GM21526 (cell line): ENCODE measurements around the gene ERGIC1.
"Not testable (repeated sequence)": the region's sequence is repeated elsewhere in the genome, so short reads cannot be mapped to it uniquely, and the experiment has no call there.

Experiments
- ATAC-seq: cut with Tn5 transposase; IDR thresholded peaks from one replicate; pipeline ENCODE4 v1.9.1; 2021; ENCODE audit warnings: moderate library complexity; ENCODE audit not compliant: unreplicated experiment, low FRiP score

The ERGIC1 gene

GRCh38 chr5:172845154-172845553 lies 11.1 kb downstream of the ERGIC1 start:
- no peak for ATAC-seq

DNA sequence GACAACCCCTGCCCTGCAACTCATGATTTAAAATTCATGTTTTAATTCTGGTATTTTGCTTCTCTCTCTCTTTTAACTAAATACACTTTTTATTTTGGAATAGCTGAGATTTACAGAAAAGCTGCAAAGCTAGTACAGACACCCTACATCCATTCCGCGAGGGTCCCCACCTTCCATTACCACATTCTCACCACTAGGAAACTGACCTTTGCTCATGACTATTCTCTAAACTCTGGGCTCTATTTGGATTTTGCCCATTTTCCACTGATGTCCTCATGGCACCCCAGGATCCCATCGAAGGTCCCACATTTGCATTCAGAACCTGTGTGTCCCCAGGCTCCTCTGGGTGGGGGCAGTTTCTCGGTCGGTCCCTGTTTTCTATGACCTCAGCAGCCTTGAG lies 11.5 kb downstream of the ERGIC1 start:
- no peak for ATAC-seq

DNA sequence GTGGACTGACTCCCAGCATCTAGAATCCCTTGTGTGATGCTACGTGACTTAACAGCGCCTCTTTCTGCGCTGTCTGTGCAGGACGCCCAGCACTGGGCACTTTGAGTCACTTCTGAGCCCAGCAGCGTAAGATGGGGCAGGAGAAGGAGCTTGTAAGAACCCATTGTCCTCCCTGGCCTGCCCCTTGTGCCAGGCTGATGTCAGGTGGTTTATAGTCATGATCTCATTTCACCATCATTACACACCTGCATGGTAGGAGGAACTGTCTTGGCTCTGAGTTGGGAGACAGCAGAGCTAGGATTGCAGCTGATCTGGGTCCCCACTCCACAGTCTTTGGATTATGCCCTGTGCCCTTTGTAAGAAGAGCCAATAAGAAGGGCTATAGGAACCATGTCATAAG lies 12.2 kb downstream of the ERGIC1 start:
- no peak for ATAC-seq

DNA sequence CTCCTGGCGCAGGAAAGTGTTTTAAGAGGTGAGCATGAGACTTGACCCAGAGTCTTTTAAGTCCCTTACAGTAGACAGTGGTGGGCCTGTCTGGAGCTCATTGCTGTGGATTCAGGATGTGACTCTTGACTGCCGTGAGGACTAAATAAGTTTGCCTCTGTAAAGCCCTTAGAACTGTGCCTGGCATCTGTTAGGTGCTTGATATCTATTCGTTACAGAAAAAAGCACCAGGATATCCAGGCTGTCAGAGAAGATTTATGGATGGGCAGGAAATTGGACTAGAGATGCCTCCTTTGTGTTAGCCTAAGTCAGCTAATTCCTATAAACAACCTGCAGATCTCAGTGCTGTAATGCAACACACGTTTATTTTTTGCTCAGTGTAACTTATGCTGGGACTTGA lies 12.6 kb downstream of the ERGIC1 start:
- no peak for ATAC-seq

GRCh38 chr5:172847584-172847983 lies 13.5 kb downstream of the ERGIC1 start:
- ATAC-seq = not testable (repeated sequence)

DNA sequence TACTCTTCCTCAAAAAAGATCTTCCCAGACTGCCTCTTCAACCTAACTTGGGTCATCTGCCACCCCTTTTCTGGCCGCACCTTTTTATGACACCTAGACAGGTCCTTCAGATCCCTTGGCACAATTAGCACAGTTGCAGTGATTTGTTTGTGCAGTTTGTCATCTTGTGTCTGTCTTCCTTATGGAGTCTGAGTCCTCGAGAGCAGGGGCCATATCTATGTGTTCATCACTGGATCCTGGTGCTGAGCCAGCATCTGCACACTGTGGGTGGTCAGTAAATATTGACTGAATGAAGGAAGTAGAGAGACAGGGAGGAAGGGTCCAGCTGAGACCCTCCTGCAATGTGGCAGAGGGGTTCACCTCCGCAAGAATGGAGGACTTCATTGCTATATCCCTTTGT lies 14.4 kb downstream of the ERGIC1 start:
- no peak for ATAC-seq

- ATAC-seq = no peak
Observed at GRCh38 chr5:172849606-172850453, 15.8 kb downstream of the ERGIC1 start.

DNA sequence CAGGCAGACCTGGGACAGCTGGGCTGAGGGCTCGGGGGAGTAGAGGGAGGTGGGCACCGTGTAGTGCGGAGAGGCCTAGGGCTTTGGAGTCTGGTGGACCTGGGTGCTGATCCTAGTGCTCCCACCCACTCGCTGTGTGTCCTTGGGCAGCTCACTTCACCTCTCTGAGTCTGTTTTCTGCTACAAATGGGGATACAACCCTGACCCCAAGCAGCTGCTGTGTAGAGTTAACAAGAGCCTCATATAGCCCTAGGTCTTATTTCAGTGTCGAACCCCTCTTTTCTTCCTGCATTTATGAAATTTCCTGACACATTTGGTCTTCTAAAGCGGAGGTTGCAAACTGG lies 16.4 kb downstream of the ERGIC1 start:
- ATAC-seq = no peak

DNA sequence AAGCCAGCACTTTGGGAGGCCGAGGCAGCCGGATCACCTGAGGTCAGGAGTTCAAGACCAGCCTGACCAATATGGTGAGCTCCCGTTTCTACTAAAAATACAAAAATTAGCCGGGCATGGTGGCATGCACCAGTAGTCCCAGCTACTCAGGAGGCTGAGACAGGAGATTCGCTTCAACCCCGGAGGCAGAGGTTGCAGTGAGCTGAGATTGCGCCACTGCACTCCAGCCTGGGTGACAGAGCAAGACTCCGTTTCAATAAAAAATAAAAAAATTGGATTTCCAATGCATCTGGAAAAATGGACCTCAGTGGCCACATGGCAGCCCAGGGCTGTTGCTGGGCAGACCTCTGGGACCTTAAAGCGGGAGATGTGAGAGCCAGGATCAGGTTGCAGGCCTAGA lies 17.2 kb downstream of the ERGIC1 start:
- not testable (repeated sequence) for ATAC-seq

DNA sequence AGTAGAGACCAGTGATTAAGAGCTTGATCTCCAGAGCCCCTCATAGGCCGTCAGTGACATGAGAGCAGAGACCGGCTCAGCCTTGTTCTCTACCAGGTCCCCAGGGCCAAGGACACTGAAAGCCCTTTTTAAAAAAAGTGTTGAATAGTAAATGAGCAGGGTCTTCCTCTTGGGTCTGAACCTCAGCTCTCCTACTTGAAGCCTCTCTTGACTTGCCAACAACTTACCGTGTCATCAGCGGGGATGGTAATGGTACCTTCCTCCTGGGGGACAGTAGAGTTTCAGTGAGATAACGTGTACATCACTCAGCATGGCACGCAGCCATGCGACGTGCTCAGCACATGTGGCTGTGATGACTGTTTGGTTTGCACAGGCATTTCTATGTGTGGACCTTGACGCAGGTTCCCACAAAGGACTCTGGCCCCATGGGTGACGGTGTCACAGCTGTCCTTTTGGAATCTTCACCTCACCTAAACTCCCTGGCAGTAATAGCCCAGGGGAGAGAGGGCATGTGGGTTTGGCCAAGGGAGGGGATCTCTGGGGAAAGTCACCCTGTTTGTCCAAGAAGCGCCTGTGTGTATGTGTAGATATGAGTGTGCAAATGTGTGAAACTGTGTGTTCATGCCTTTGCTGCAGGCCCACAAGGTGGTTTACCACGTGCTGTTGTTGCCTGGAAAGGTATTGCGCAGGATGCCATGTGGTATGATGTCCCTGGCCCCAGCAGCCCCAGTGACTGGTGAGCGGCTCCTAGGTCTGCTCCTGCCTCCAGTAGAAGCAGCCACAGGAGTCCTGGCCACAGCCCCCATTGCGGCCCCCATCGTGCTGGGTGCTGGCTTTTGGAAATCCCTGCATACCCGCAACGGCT lies 18.7 kb downstream of the ERGIC1 start:
- ATAC-seq = no peak

DNA sequence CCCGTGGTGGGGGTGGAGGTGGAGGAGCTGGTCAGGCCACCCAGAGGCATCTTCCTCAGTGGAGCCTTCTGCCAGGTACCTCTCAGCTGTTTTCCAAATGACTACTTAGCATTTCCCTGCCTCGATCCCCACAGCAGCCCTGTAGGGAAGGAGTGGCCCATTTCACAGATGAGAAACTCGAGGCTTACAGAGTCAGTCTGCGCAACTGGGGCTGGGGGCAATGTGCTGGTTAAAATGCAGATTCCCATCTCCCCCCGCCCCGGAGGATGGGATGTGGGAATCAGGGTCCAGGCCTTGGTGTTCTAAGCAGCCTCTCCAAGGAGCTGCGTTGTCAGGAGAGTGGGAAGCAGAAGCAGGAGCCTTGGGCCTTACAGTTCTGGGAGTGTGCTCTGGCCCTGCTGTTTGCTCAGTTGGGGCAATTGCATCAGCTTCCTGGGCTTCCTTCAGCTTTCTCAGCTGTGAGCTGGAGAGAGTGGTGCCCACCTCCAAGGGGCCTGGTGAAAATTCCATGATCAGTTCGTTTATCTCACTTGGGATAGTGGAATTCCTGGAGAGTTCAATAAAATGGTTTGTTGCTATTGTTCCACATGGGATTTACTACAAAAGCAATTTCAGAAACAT lies 19.4 kb downstream of the ERGIC1 start:
- no peak for ATAC-seq

- ATAC-seq = no peak
Observed at GRCh38 chr5:172854451-172854871, 20.4 kb downstream of the ERGIC1 start.

DNA sequence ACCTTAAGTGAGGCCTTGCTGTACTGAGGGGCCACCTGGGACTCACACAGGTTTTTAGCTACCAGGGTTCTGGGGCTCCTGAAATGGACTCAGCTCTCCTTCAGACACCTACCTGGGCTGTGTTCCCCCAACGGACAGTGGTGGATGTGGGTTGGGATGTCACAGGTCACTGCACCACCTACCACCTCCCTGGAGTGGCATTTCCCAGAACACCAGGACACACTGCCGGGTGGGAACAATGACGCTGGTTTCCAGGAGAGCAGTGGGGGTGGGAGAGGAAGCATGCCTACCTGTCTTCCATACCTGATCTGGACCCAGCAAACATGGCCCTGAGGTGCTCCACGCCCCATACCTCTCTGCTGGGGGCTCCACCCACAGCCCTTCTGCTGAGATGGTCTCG lies 20.9 kb downstream of the ERGIC1 start:
- ATAC-seq = no peak

- no peak for ATAC-seq
Observed at GRCh38 chr5:172855597-172856292, 21.7 kb downstream of the ERGIC1 start.

DNA sequence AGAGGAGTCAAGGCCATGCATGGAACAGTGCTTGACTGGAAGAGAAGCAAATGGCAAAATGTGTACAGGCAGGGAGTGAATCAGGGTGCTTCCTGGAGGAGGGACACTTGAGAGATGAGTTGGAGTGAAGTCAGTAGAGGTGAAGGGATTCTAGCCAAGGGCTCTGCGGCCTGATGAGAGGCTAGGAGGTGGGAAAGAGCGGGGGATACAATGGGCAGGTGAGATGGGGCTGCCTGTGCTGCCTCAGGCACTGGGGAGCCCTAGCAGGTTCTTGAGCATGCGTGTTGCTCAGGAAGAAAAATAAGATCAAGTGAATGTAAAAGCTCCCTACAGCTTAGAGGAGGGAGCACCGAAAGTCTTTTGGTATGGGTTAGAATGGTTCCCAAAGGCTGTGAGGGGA lies 22.3 kb downstream of the ERGIC1 start:
- no peak for ATAC-seq

DNA sequence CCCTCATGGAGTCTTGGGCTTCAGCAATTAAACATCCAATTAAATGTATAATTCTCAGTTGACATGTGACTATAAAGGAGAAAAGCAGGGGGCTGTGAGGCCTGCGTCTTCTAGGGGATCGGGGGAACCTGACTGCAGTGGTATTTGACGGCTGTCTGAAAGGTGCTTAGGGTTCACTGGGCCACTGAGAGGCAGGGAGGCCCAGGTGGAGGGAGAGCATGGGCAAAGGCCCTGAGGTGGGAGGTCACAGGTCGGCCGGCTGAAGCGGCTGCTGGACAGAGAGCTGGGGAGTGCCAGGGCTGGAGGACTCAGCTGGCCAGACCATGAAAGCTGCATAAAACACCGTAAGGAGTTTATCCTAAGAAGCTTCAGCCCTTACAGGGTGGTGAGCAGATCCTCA lies 23.9 kb downstream of the ERGIC1 start:
- no peak for ATAC-seq

DNA sequence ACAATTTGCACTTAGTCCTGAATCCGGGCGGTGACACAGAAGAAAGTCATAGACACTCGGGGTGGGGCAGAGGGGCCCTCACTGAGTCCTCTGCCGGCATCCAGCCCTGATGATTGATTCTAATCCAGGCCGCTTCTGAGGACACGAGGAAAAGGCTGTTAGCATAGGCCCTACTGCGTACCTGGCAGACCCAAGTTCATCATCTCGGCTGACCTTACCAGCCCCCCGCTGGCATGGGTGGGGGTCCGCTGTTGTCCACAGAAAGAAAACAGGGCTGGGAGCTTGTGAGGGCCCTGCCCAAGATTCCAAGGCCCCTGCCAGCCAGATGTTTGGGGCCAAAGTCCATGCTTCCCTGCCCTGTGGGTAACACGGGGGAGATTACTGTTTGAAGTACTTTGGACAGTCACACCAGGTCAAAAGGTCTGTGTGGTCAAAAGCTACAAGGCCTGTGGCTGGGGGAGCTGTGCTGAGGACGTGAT lies 24.5 kb downstream of the ERGIC1 start:
- ATAC-seq = no peak

GRCh38 chr5:172858990-172859811 lies 25.1 kb downstream of the ERGIC1 start:
- ATAC-seq = no peak

DNA sequence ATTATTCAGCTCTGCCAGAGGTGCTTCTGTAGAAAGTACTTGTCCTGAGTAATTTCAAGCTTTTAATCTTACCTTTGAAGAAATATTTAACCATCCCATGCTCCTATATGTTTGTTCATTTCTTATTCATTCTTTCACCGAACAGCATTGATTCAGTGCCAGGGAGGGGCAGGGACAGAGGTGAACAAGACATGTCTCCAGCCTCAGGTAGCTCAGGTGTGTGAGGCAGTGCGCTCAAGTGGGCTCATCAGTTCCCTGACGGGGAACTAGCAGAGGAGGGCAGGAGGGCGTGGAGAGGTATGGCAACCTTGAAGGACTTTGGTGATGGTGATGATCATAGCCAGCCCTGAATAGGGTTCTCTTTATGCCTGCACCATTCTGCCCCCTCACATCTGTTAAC lies 25.9 kb downstream of the ERGIC1 start:
- ATAC-seq = no peak
